HG03095 (cell line): ENCODE measurements around the gene BTBD18.

Source experiments
- ATAC-seq: cut with Tn5 transposase; IDR thresholded peaks from one replicate; pipeline ENCODE4 v1.9.1; 2021; ENCODE audit warnings: moderate library complexity; ENCODE audit not compliant: unreplicated experiment

The BTBD18 gene

GRCh38 chr11:57775491-57775890, 23.9 kb upstream of the BTBD18 start:
- no peak for ATAC-seq

DNA sequence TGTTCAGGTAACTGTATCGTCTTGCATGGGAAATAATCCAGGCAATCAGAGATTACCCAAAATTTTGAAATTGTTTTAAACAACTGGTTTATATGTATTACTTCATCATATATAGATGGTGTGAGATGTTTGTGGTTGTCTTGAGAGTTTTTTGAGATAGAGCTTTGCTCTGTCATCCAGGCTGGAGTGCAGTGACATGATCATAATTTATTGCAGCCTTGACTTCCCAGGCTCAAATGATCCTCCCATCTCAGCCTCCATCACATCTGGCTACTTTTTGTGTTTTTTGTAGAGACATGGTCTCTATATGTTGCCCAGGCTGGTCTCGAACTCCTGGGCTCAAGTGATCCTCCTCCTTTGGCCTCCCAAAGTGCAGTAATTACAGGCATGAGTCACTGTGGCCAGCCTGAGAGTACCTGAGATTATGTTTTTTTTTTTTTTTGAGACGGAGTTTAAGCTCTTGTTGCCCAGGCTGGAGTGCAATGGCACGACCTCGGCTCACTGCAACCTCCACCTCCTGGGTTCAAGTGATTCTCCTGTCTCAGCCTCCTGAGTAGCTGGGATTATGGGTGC, 21.5 kb upstream of the BTBD18 start:
- ATAC-seq, result no peak

DNA sequence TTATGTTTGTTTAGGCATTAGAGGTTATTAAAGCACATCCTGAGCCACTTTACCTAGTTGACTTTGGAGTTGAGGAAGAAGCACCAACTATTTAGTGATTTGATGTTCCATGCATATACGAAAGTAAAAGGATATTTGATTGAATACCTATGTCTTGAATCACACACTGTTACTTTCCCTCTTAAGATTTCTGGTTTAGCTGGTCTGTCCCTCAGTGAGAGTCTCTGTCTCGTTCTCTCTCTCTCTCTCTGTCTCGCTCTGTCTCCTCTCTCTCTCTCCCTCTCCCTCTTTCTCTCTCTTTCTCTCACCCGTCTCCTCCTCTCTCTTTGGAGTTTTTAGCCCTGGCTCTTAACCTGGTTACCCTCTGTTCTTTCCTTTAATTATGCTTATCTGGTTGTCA, 20.9 kb upstream of the BTBD18 start:
- no peak for ATAC-seq

GRCh38 chr11:57771365-57771764, 19.7 kb upstream of the BTBD18 start:
- ATAC-seq, result no peak

- no peak for ATAC-seq
Measured at GRCh38 chr11:57770793-57771192, 19.2 kb upstream of the BTBD18 start.

DNA sequence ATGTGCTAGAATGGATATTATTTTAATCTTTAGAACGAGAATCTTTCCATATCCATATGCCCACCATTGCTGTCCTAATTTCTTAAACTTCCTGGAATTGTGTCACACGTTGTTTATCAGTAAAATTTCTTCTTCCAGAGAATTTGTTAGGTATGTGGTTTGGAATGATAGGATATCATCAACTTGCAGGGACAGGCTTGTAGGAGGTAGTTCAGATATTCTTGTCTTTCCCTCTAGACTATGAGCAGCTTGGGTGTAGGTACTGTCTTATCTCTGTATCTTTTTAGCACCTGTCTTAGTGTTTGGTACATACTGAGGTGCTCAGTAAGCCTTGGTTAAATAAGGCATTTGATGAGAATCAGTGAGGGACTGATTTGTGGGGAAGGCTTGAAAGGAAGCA, 13.4 kb upstream of the BTBD18 start:
- ATAC-seq, result no peak

GRCh38 chr11:57764566-57764965, 12.9 kb upstream of the BTBD18 start:
- ATAC-seq, result no peak

DNA sequence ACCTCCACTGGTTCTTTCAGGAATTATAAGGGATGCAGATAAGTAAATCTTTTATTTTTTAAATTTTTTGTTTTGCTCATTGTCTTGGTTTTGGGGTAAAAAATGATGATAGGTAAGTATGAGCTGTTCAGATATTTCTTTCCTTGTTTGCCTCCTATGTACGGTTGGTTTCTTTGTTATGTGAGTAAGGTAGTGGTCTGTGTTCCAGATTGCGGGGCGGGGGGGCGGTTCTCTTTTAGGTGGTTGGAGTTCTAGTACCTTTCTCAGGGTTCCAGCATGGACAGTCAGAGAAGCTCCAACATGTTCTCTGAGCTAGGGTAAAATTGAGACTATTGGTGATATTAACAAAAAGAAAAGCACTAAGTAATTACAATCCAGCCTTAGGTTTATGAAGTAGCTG, 12.4 kb upstream of the BTBD18 start:
- ATAC-seq, result no peak

DNA sequence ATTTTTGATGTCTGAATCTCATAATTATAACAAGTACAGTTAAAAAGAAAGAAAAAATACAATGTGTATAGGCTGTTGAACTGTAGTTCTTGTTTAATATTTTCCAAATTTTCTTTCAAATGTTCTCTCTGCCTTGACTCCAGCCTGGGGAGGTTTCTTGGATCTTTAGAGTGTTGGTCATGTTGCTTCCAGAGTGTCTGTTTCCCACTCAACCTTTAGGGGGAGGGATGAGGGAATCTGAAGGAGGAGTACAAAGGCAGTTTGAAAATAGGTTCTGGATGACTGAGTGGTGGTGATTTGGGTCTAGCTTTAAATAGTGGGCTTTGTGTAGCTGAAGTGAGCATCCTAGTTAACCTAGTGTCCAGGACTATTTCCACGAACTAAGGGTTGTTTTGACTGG, 11.9 kb upstream of the BTBD18 start:
- no peak for ATAC-seq

DNA sequence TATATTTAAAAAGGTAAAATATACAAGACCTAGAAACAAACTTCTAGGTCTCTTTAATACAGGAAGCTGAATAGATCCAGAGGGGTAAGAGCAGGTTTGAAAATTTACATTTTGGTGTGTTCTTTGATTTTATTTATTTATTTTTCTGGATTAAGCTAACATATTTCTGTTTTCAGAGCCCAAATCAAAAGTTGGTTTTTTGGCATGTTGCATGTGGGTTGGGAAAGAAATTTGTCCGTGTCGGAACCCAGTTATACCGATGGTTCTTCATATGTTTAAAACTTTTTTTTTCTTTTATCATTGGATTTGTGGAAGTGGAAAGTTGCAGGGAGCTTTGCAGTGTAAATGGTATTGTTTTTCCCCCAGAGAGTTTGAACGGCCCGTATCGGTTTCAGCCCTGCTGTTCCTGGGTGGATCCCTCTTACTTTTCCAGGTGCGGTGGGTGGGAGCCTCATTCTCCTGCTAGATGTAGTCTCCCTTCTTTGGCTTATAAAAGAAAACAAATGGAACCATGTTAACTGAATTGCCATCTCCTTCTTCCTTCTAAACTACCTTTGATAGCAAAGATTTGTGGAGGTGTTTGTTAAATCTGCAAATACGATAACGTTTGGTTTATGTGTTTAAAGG, 10.7 kb upstream of the BTBD18 start:
- no peak for ATAC-seq

DNA sequence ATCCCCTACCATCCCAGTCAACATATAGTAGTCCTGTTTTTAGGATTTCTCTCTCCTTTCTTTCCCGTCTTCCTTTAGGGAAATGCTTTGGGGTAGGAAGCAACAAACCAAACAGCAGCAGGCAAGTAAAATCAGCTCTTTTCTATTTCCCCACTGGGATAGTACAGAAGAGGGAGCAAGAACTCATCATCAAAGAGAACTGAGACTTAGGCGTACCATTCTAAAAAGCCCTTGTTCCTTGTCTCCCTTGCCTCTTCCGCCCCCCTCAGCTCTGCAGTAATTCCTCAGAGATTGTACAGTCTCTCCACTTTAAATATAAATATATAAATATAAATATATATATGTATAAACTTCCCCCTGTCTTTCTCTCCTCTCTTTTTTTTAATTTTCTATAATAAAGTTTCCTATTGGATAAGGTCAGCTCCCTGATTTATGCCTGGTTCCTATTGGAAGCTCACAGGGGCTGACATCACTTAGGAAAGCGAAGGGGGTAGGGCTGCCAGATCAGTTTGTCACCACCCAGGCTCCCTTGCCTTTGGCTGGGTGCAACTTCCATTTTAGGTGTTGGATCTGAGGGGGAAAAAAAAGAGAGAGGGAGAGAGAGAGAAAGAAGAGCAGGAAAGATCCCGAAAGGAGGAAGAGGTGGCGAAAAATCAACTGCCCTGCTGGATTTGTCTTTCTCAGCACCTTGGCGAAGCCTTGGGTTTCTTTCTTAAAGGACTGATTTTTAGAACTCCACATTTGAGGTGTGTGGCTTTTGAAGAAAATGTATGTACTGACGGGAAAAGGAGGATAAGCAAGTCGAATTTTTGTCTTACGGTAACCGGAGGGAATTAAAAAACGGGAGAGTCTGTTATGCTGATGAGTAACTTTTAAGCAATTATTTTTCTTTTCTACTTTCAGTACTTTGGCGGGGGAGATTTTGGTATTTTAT, 9.9 kb upstream of the BTBD18 start, which contains the start of gene CTNND1:
CTNND1 (plus strand) TSS at position 502 of the 934 bp plus-strand sequence. CDS start 29,677 bp downstream, outside the sequence.
- ATAC-seq, result peak; percentile 88

DNA sequence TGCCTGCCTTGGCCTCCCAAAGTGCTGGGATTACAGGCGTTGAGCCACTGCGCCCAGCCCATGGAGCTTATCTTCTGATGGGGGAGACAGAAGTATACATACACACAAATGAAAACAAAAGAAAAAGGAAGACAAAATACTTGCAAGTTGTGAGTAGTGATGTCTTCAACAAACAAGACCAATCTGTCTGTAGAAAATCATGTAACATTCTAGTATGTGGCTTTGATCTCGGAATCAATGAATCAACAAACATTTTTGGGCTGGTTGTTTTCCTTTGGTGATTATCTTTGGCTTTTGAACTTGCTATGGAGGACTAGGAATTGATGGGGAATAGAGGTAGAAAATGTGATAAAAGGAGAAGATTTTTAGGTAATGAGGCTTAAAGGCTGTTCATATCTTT, 6.6 kb upstream of the BTBD18 start:
- no peak for ATAC-seq

GRCh38 chr11:57752954-57753353, 1.3 kb upstream of the BTBD18 start:
- ATAC-seq, result no peak

- ATAC-seq, result no peak
Measured at GRCh38 chr11:57751176-57751575, 443 bp downstream of the BTBD18 start.

- no peak for ATAC-seq
Measured at GRCh38 chr11:57746920-57747319, 4.7 kb downstream of the BTBD18 start.

GRCh38 chr11:57745206-57745605, 6.4 kb downstream of the BTBD18 start:
- ATAC-seq, result no peak

DNA sequence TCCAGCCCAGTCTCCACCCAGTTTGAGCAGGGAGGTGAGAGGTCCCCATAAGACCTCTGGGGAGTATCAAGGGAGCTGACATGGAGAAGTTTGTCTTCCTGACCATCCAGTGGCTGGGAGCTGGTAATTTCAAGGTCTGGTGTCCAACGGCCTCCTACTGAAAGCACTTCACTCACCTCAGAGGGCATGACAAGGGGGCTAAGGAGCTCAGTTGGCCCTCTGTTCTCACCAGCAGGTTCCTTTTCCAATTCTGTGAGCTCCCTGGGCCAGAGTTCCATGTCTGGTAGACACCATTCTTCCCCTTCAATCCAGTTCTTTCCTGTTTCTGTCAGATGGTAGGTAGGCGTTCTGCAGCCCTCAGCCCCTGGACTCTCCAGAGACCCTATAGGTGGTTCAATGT, 7.3 kb downstream of the BTBD18 start:
- no peak for ATAC-seq

DNA sequence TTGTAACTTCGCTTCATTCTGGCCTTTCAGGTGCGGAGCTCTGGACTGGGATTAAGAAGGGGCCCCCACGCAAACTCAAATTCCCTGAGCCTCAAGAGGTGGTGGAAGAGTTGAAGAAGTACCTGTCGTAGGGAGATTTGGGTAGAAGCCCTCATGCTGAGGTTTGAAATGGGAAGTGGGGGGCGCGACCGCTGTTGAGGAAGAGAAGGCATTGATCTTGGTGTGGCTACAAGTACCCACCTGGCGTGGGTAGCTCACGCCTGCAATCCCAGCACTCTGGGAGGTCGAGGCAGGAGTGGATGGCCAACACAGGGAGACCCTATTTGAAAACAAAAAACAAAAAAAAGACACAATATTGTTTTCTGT, 9.5 kb downstream of the BTBD18 start:
- ATAC-seq, result no peak

- ATAC-seq, result peak; percentile 92
Measured at GRCh38 chr11:57741132-57742086, 10.2 kb downstream of the BTBD18 start, which contains the start of gene SELENOH. SELENOH (plus strand) TSS chr11:57741491; CDS start chr11:57741596, 105 bp downstream.

DNA sequence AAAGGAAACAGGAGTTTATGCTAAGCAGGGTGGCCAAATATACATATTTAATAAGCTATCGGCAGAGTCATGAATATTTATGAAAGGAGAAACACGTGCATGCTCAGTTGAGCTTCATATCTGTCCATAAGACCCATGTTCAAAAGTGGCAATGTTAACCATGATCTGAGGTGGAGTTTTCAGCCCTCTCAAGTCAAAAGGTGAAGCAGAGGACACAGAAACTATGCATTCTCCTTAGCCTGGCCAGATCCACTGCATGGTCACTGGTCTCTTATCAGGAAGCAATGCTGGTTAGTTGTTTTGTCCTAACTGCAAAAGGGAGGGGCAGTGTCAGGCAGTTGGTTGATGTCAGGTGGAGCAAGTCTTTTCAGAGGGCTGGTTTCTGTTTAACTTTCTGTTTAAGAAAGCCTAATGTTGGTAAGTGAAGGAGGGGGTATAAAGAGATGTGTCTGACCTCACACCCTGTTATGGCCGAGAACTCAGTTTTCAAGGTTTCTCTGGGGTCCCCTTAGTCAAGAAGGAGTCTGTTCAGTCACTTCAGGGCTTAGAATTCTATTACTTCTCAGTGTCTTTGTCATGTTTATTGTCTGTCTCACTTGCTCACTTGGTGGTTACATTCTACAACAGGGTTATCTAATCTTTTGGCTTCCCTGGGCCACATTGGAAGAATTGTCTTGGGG, 15.9 kb downstream of the BTBD18 start:
- ATAC-seq, result no peak
